Upper lobe of left lung (tissue), 6 donors: ENCODE measurements around the gene PLCL2. TPM values are rescaled to one million over a fixed set of nuclear protein-coding genes. Genes with fewer than 3 reads are reported as not detected.
A peak's percentile ranks its signal among the peaks of the same experiment; 100 is the strongest.

Experiments used
- ATAC-seq, 2 donors: fragments of 200-7000 bp; cut with Tn5 transposase; one replicate each; pipeline ENCODE4 v1.9.1; 2022; ENCODE audit warnings: mild to moderate bottlenecking in 2 of 2, moderate library complexity in 2 of 2; ENCODE audit not compliant: low FRiP score in 2 of 2
- DNase-seq, 2 donors: peaks; one replicate each; pipeline ENCODE4 v3.0.0-alpha.2; 2019 to 2020
- H3K27ac ChIP-seq, 4 donors: fragments of 200-600 bp; sonication (generic); one replicate each; pipeline ENCODE4 v1.5.1; 2016 to 2019
- H3K27me3 ChIP-seq, 4 donors: fragments of 200-600 bp; sonication (generic); one replicate each; pipeline ENCODE4 v1.5.1; 2017 to 2019
- H3K36me3 ChIP-seq, 4 donors: fragments of 200-600 bp; sonication (generic); one replicate each; pipeline ENCODE4 v1.5.1; 2016 to 2019
- H3K4me1 ChIP-seq, 4 donors: fragments of 200-600 bp; sonication (generic); one replicate each; pipeline ENCODE4 v1.5.1; 2018 to 2019
- H3K4me3 ChIP-seq, 4 donors: fragments of 200-600 bp; sonication (generic); one replicate each; pipeline ENCODE4 v1.5.1; 2017 to 2019; ENCODE audit warnings: mild to moderate bottlenecking in 2 of 4, moderate library complexity in 1 of 4
- H3K9me3 ChIP-seq, 4 donors: fragments of 200-600 bp; sonication (generic); one replicate each; pipeline ENCODE4 v1.5.1; 2018 to 2019
- CTCF ChIP-seq, 6 experiments: fragments of 450-650 bp in 4 of 6; fragments of 200-600 bp in 2 of 6; sonication (generic) in 2 of 6; IDR thresholded peaks; one replicate each; pipeline ENCODE4 v1.5.1; 2016 to 2019; ENCODE audit warnings: antibody characterized with exemption in 6 of 6
- EP300 ChIP-seq, 4 donors: sonication (generic); formaldehyde crosslinking; IDR thresholded peaks; one replicate each; pipeline ENCODE4 v1.5.1; 2017; ENCODE audit warnings: antibody characterized with exemption in 4 of 4, control low read depth in 2 of 4
- POLR2A ChIP-seq, 4 donors: fragments of 450-650 bp; IDR thresholded peaks; one replicate each; pipeline ENCODE4 v1.5.1; 2016 to 2017; ENCODE audit warnings: antibody characterized with exemption in 4 of 4, mild to moderate bottlenecking in 2 of 4
- POLR2AphosphoS5 ChIP-seq, 2 donors: sonication (generic); formaldehyde crosslinking; IDR thresholded peaks; one replicate each; pipeline ENCODE4 v1.5.1; 2017; ENCODE audit warnings: antibody characterized with exemption in 2 of 2
- WGBS, 2 donors: methylation state at CpG; one replicate each; pipeline ENCODE4 v1.1.5; 2017 to 2018; 5-methylcytosine and 5-hydroxymethylcytosine counted together
- total RNA-seq, 6 donors: library from RNA; depleted of rRNA in 4 of 6; stranded (reverse); fragments of >200 nt in 4 of 6; gene quantifications; one replicate each; pipeline versions ENCODE4 v1.1.0 to v1.2.1, GENCODE V29; 2016 to 2021
- donor health status: DM: no; HTN: no; CAD: no; lungs with moderate emphysema.
- donor health status: DM: no; HTN: yes; CAD: no; lungs with severe emphysema.

The PLCL2 gene
- total RNA-seq, 6 donors from 2014 or later, result 6.5 to 15.8 (median 10.7) TPM

- no peak for DNase-seq
- 77 to 92% methylated on average over 2 of the region's 2 CpGs for WGBS, 2 donors
- Histone ChIP-seq H3K27ac (no peak overlapping the region), H3K4me3 (no peak overlapping the region), H3K9me3 (no peaks in the 10 kb centered on the region), H3K36me3 (peaks cover 0 to 21% (median 0%) of the 10 kb centered on the region in 4 donors), H3K4me1 (peaks cover 0 to 6% (median 2%) of the 10 kb centered on the region in 4 donors), H3K27me3 (no peaks in the 10 kb centered on the region)
- no peak for ATAC-seq
- TF ChIP-seq POLR2AphosphoS5 (IDR thresholded peaks at IDR 0.05) (no peak), POLR2A (IDR thresholded peaks at IDR 0.05) (no peak), CTCF (IDR thresholded peaks at IDR 0.05) (no peak)
These were observed 128.3 kb downstream of the PLCL2 start for GRCh38 chr3:17013050-17013449.

DNA sequence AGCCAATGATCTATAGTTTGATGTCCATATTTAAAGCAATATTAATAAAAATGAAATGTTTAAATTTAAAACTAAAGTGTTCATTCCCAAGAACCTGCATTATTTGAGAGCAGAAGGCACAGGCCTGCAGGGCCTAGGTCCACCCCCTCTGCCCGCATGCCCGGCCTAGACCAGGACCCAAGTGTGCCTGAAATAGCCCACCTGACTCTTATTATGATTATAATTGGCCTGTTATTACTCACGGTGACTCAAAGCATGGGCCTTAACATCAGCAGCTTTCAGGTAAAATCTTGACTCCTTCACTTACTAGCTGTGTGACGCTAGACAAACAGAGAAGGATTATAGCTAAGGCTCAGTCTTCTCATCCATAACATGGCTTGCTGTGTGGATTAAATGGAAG lies 128.8 kb downstream of the PLCL2 start:
- no peaks in the 10 kb centered on the region for H3K9me3 ChIP-seq
- TF ChIP-seq EP300 (IDR thresholded peaks at IDR 0.05), result no peak
- TF ChIP-seq POLR2A (IDR thresholded peaks at IDR 0.05), result no peak
- no peak for TF ChIP-seq CTCF (IDR thresholded peaks at IDR 0.05)
- no peak overlapping the region for H3K4me3 ChIP-seq
- ATAC-seq (no peak), DNase-seq (peak in 1 of 2 donors; percentile 5)
- H3K27ac ChIP-seq, result no peak overlapping the region
- peaks cover 0 to 21% (median 0%) of the 10 kb centered on the region in 4 donors for H3K36me3 ChIP-seq
- WGBS, 2 donors, result 91 to 98% methylated on average over 4 of the region's 4 CpGs
- no peaks in the 10 kb centered on the region for H3K27me3 ChIP-seq
- peaks cover 0 to 6% (median 2%) of the 10 kb centered on the region in 4 donors for H3K4me1 ChIP-seq

DNA sequence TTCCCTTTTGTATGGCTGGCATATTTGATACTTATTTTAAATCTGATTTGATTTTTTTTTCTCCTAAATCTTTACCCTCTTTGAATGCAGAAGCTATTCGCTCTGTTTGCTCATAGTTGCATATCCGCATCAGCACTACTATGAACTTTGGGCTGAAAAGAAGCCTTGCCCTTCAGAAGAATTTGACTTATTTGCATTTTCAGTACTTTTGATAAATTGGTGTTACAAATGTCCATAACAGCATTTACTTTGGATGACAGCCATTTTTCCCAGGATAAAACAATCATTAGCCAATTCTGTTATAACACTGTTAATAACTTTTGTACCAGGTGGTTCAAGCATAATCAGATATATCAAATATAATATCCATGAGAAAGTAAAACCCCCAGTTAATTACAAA lies 129.5 kb downstream of the PLCL2 start:
- ATAC-seq (no peak), DNase-seq (no peak)
- 76 to 82% methylated on average over 2 of the region's 2 CpGs for WGBS, 2 donors

DNA sequence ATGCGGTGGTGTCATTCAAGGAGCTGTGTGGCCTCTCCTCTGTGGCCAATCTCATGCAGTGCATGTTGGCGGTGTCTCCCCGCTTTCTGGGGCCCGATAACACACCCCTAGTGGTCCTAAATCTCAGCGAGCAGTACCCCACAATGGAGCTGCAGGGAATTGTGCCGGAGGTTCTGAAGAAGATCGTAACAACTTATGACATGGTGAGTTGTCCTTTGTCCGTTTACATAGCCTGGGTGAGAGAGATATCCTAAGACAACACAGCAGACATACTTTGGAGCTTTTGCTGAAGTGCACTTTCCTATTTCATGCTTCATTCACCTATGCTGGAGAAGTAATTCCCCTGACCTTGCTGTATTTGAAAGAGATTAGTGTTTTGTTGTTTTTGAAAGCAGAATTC lies 130.0 kb downstream of the PLCL2 start:
- ATAC-seq (no peak), DNase-seq (no peak)
- H3K4me1 ChIP-seq, result peaks cover 0 to 6% (median 2%) of the 10 kb centered on the region in 4 donors
- H3K27ac ChIP-seq, result no peak overlapping the region
- H3K27me3 ChIP-seq, result no peaks in the 10 kb centered on the region
- H3K4me3 ChIP-seq, result no peak overlapping the region
- H3K36me3 ChIP-seq, result peaks cover 0 to 21% (median 0%) of the 10 kb centered on the region in 4 donors
- 86 to 88% methylated on average over 8 of the region's 8 CpGs for WGBS, 2 donors
- no peaks in the 10 kb centered on the region for H3K9me3 ChIP-seq
- no peak for TF ChIP-seq CTCF (IDR thresholded peaks at IDR 0.05)
- no peak for TF ChIP-seq POLR2AphosphoS5 (IDR thresholded peaks at IDR 0.05)
- no peak for TF ChIP-seq POLR2A (IDR thresholded peaks at IDR 0.05)
- TF ChIP-seq EP300 (IDR thresholded peaks at IDR 0.05), result no peak

More for the DNA sequence above, 129.5 kb downstream of the PLCL2 start:
- no peak overlapping the region for H3K4me3 ChIP-seq
- H3K27ac ChIP-seq, result no peak overlapping the region
- H3K9me3 ChIP-seq, result no peaks in the 10 kb centered on the region
- no peaks in the 10 kb centered on the region for H3K27me3 ChIP-seq
- TF ChIP-seq EP300 (IDR thresholded peaks at IDR 0.05) (no peak), POLR2A (IDR thresholded peaks at IDR 0.05) (no peak), POLR2AphosphoS5 (IDR thresholded peaks at IDR 0.05) (no peak), CTCF (IDR thresholded peaks at IDR 0.05) (no peak)
- H3K4me1 ChIP-seq, result peaks cover 0 to 6% (median 2%) of the 10 kb centered on the region in 4 donors
- H3K36me3 ChIP-seq, result peaks cover 0 to 21% (median 0%) of the 10 kb centered on the region in 4 donors

GRCh38 chr3:17021614-17022013 lies 136.9 kb downstream of the PLCL2 start:
- H3K36me3 ChIP-seq, result no peaks in the 10 kb centered on the region
- no peaks in the 10 kb centered on the region for H3K27me3 ChIP-seq
- TF ChIP-seq CTCF (IDR thresholded peaks at IDR 0.05) (no peak), EP300 (IDR thresholded peaks at IDR 0.05) (no peak), POLR2A (IDR thresholded peaks at IDR 0.05) (no peak), POLR2AphosphoS5 (IDR thresholded peaks at IDR 0.05) (no peak)
- H3K4me1 ChIP-seq, result peaks cover 0 to 7% (median 0%) of the 10 kb centered on the region in 4 donors
- no peak for DNase-seq
- H3K4me3 ChIP-seq, result no peak overlapping the region
- 79 to 86% methylated on average over 1 of the region's 1 CpG for WGBS, 2 donors
- no peak overlapping the region for H3K27ac ChIP-seq
- no peak for ATAC-seq
- no peaks in the 10 kb centered on the region for H3K9me3 ChIP-seq
